IgD-negative memory B cell (primary cell): Measurements from ENCODE around the gene SCYGR6. TPM values are rescaled to one million over a fixed set of nuclear protein-coding genes. Genes with fewer than 3 reads are reported as not detected.
A peak's percentile ranks its signal among the peaks of the same experiment; 100 is the strongest.
"Not testable (repeated sequence)": the region's sequence is repeated elsewhere in the genome, so short reads cannot be mapped to it uniquely, and the experiment has no call there.

Experiments
- H3K27ac Mint-ChIP-seq, 3 donors: one replicate each; pipeline ENCODE4 v1.8.0; 2020 to 2022; ENCODE audit warnings: mild to moderate bottlenecking in 3 of 3, mixed read lengths in 3 of 3, moderate library complexity in 1 of 3
- H3K27me3 Mint-ChIP-seq: one replicate; pipeline ENCODE4 v1.8.0; 2021; ENCODE audit warnings: mixed read lengths
- H3K36me3 Mint-ChIP-seq: one replicate; pipeline ENCODE4 v1.8.0; 2020; ENCODE audit warnings: mild to moderate bottlenecking, mixed read lengths
- H3K4me1 Mint-ChIP-seq, 3 donors: one replicate each; pipeline ENCODE4 v1.8.0; 2020 to 2022; ENCODE audit warnings: mixed read lengths in 3 of 3, mild to moderate bottlenecking in 1 of 3
- H3K4me3 Mint-ChIP-seq, 4 donors: one replicate each; pipeline ENCODE4 v1.8.0; 2020 to 2022; ENCODE audit warnings: mild to moderate bottlenecking in 4 of 4, mixed read lengths in 4 of 4, moderate library complexity in 3 of 4
- H3K9me3 Mint-ChIP-seq, 3 donors: one replicate each; pipeline ENCODE4 v1.8.0; 2020 to 2021; ENCODE audit warnings: mixed read lengths in 3 of 3, mild to moderate bottlenecking in 1 of 3
- polyA plus RNA-seq: library from polyadenylated mRNA; unstranded; fragments of 300-500 nt; fragmentation: Illumina TruSeq; gene quantifications from one replicate; pipeline ENCODE4 v1.2.3, GENCODE V29; 2021

Gene SCYGR6
- polyA plus RNA-seq, 1 donor from 2014 or later: not detected

- Mint-ChIP-seq H3K9me3 (no peaks in the 10 kb centered on the region), H3K36me3 (peaks cover 2% of the 10 kb centered on the region), H3K27ac (peak within 1 kb of the TSS in 1 of 3 donors; percentile 47)
Measured at GRCh38 chr2:227728035-227728434, 3.5 kb upstream of the SCYGR6 start, which contains the start of gene SCYGR7. TSS of gene SCYGR7 (plus strand) at chr2:227728335. CDS start at chr2:227728335, 0 bp downstream.

GRCh38 chr2:227722821-227723220 lies 1.7 kb downstream of the SCYGR6 start:
- H3K27me3 Mint-ChIP-seq: peaks cover 17% of the 10 kb centered on the region
- not testable (repeated sequence) for H3K4me1 Mint-ChIP-seq, H3K9me3 Mint-ChIP-seq, H3K27ac Mint-ChIP-seq, H3K4me3 Mint-ChIP-seq, H3K36me3 Mint-ChIP-seq

More at GRCh38 chr2:227728035-227728434, 3.5 kb upstream of the SCYGR6 start, which contains the start of gene SCYGR7:
- peaks cover 9% of the 10 kb centered on the region for H3K27me3 Mint-ChIP-seq
- H3K4me1 Mint-ChIP-seq: no peaks in the 10 kb centered on the region
- H3K4me3 Mint-ChIP-seq: no peak within 1 kb of the TSS

- no peaks in the 10 kb centered on the region for H3K4me1 Mint-ChIP-seq
- H3K36me3 Mint-ChIP-seq: peaks cover 2% of the 10 kb centered on the region
- no peak overlapping the region for H3K27ac Mint-ChIP-seq
- H3K27me3 Mint-ChIP-seq: peaks cover 24% of the 10 kb centered on the region
- no peak overlapping the region for H3K4me3 Mint-ChIP-seq
- H3K9me3 Mint-ChIP-seq: no peaks in the 10 kb centered on the region
Measured at GRCh38 chr2:227720680-227721079, 3.9 kb downstream of the SCYGR6 start.

- H3K27ac Mint-ChIP-seq: no peak overlapping the region
- H3K9me3 Mint-ChIP-seq: no peaks in the 10 kb centered on the region
- no peak overlapping the region for H3K4me3 Mint-ChIP-seq
- H3K36me3 Mint-ChIP-seq: peaks cover 2% of the 10 kb centered on the region
- no peaks in the 10 kb centered on the region for H3K4me1 Mint-ChIP-seq
- peaks cover 24% of the 10 kb centered on the region for H3K27me3 Mint-ChIP-seq
Measured at GRCh38 chr2:227719641-227720040, 4.9 kb downstream of the SCYGR6 start.

GRCh38 chr2:227717687-227718567 lies 6.6 kb downstream of the SCYGR6 start, which contains the start of gene SLC19A3:
TSS of gene SLC19A3 (minus strand) at chr2:227718028. CDS start at chr2:227702318, 15,710 bp downstream.
- H3K36me3 Mint-ChIP-seq: peaks cover 2% of the 10 kb centered on the region
- peak within 1 kb of the TSS in 1 of 3 donors; percentile 32 for H3K27ac Mint-ChIP-seq
- no peaks in the 10 kb centered on the region for H3K9me3 Mint-ChIP-seq
- peaks cover 24% of the 10 kb centered on the region for H3K27me3 Mint-ChIP-seq
- H3K4me1 Mint-ChIP-seq: no peaks in the 10 kb centered on the region
- H3K4me3 Mint-ChIP-seq: peak within 1 kb of the TSS in 1 of 4 donors; percentile 32

- H3K27ac Mint-ChIP-seq: no peak overlapping the region
- H3K4me1 Mint-ChIP-seq: no peaks in the 10 kb centered on the region
- no peak overlapping the region for H3K4me3 Mint-ChIP-seq
- H3K9me3 Mint-ChIP-seq: no peaks in the 10 kb centered on the region
- H3K27me3 Mint-ChIP-seq: peaks cover 19% of the 10 kb centered on the region
- H3K36me3 Mint-ChIP-seq: peaks cover 2% of the 10 kb centered on the region
Measured at GRCh38 chr2:227716501-227716900, 8.1 kb downstream of the SCYGR6 start.

GRCh38 chr2:227713291-227713690 lies 11.3 kb downstream of the SCYGR6 start:
- Mint-ChIP-seq H3K27me3 (peaks cover 14% of the 10 kb centered on the region), H3K4me3 (no peak overlapping the region), H3K27ac (no peak overlapping the region), H3K36me3 (no peaks in the 10 kb centered on the region), H3K4me1 (no peaks in the 10 kb centered on the region), H3K9me3 (no peaks in the 10 kb centered on the region)

- Mint-ChIP-seq H3K4me3 (no peak overlapping the region), H3K9me3 (no peaks in the 10 kb centered on the region), H3K27ac (no peak overlapping the region), H3K27me3 (peaks cover 5% of the 10 kb centered on the region), H3K36me3 (no peaks in the 10 kb centered on the region), H3K4me1 (no peaks in the 10 kb centered on the region)
Measured at GRCh38 chr2:227710986-227711385, 13.6 kb downstream of the SCYGR6 start.

- Mint-ChIP-seq H3K27ac (no peak overlapping the region), H3K9me3 (no peaks in the 10 kb centered on the region), H3K36me3 (no peaks in the 10 kb centered on the region), H3K4me1 (no peaks in the 10 kb centered on the region), H3K27me3 (peaks cover 7% of the 10 kb centered on the region), H3K4me3 (no peak overlapping the region)
Measured at GRCh38 chr2:227707390-227707789, 17.2 kb downstream of the SCYGR6 start.

- no peak overlapping the region for H3K27ac Mint-ChIP-seq
- H3K4me1 Mint-ChIP-seq: no peaks in the 10 kb centered on the region
- H3K36me3 Mint-ChIP-seq: no peaks in the 10 kb centered on the region
- no peaks in the 10 kb centered on the region for H3K9me3 Mint-ChIP-seq
- H3K27me3 Mint-ChIP-seq: peaks cover 9% of the 10 kb centered on the region
- no peak overlapping the region for H3K4me3 Mint-ChIP-seq
Measured at GRCh38 chr2:227706859-227707258, 17.7 kb downstream of the SCYGR6 start.

- H3K4me1 Mint-ChIP-seq: no peaks in the 10 kb centered on the region
- H3K4me3 Mint-ChIP-seq: no peak overlapping the region
- no peaks in the 10 kb centered on the region for H3K9me3 Mint-ChIP-seq
- H3K36me3 Mint-ChIP-seq: no peaks in the 10 kb centered on the region
- H3K27ac Mint-ChIP-seq: no peak overlapping the region
- peaks cover 12% of the 10 kb centered on the region for H3K27me3 Mint-ChIP-seq
Measured at GRCh38 chr2:227703961-227704360, 20.6 kb downstream of the SCYGR6 start.

- H3K4me3 Mint-ChIP-seq: no peak overlapping the region
- no peaks in the 10 kb centered on the region for H3K4me1 Mint-ChIP-seq
- H3K27me3 Mint-ChIP-seq: peaks cover 14% of the 10 kb centered on the region
- no peak overlapping the region for H3K27ac Mint-ChIP-seq
- no peaks in the 10 kb centered on the region for H3K9me3 Mint-ChIP-seq
- no peaks in the 10 kb centered on the region for H3K36me3 Mint-ChIP-seq
Measured at GRCh38 chr2:227703280-227703732, 21.3 kb downstream of the SCYGR6 start.

- Mint-ChIP-seq H3K9me3 (no peaks in the 10 kb centered on the region), H3K4me3 (no peak overlapping the region), H3K27me3 (peaks cover 12% of the 10 kb centered on the region), H3K27ac (no peak overlapping the region), H3K36me3 (peaks cover 2% of the 10 kb centered on the region), H3K4me1 (peaks cover 0 to 3% (median 2%) of the 10 kb centered on the region in 3 donors)
Measured at GRCh38 chr2:227701556-227701955, 23.0 kb downstream of the SCYGR6 start.

GRCh38 chr2:227696990-227697679 lies 27.4 kb downstream of the SCYGR6 start:
- Mint-ChIP-seq H3K4me1 (peaks cover 0 to 6% (median 4%) of the 10 kb centered on the region in 3 donors), H3K27ac (no peak overlapping the region), H3K4me3 (no peak overlapping the region), H3K36me3 (peaks cover 2% of the 10 kb centered on the region), H3K9me3 (no peaks in the 10 kb centered on the region), H3K27me3 (peaks cover 11% of the 10 kb centered on the region)

GRCh38 chr2:227687189-227687588 lies 37.4 kb downstream of the SCYGR6 start:
- no peak overlapping the region for H3K4me3 Mint-ChIP-seq
- no peaks in the 10 kb centered on the region for H3K36me3 Mint-ChIP-seq
- no peaks in the 10 kb centered on the region for H3K4me1 Mint-ChIP-seq
- peaks cover 3% of the 10 kb centered on the region for H3K27me3 Mint-ChIP-seq
- H3K27ac Mint-ChIP-seq: no peak overlapping the region
- H3K9me3 Mint-ChIP-seq: peaks cover 0 to 2% (median 2%) of the 10 kb centered on the region in 3 donors
